Neural progenitor cell (in vitro differentiated cells): ENCODE results near the gene C15orf62. TPM values are rescaled to one million over a fixed set of nuclear protein-coding genes. Genes with fewer than 3 reads are reported as not detected.

Experiments
- DNase-seq: peaks from one replicate; pipeline ENCODE4 v3.0.0-alpha.2; 2016; ENCODE audit warnings: low spot score
- H2AFZ ChIP-seq: fragments of 200-600 bp; sonication (generic); replicated peaks from 2 replicates; pipeline ENCODE4 v1.6.1; 2016; ENCODE audit warnings: antibody characterized with exemption
- H3F3A ChIP-seq: fragments of 200-600 bp; sonication (generic); 2 replicates; pipeline ENCODE4 v1.6.1; 2016; ENCODE audit warnings: antibody characterized with exemption, low read depth
- H3K27ac ChIP-seq: fragments of 200-600 bp; sonication (generic); 2 replicates; pipeline ENCODE4 v1.5.1; 2016; ENCODE audit warnings: mild to moderate bottlenecking
- H3K27me3 ChIP-seq: fragments of 200-600 bp; sonication (generic); 2 replicates; pipeline ENCODE4 v1.6.1; 2016; ENCODE audit warnings: mild to moderate bottlenecking, moderate library complexity
- H3K36me3 ChIP-seq: fragments of 200-600 bp; sonication (generic); 2 replicates; pipeline ENCODE4 v1.5.1; 2016
- H3K4me1 ChIP-seq: fragments of 200-600 bp; sonication (generic); 2 replicates; pipeline ENCODE4 v1.6.1; 2016; ENCODE audit warnings: mixed run types
- H3K4me2 ChIP-seq: fragments of 200-600 bp; sonication (generic); 2 replicates; pipeline ENCODE4 v1.6.1; 2016
- H3K4me3 ChIP-seq: fragments of 200-600 bp; sonication (generic); 2 replicates; pipeline ENCODE4 v1.5.1; 2016
- H3K79me2 ChIP-seq: fragments of 200-600 bp; sonication (generic); 2 replicates; pipeline ENCODE4 v1.6.1; 2016; ENCODE audit warnings: low read depth
- H3K9ac ChIP-seq: fragments of 200-600 bp; sonication (generic); 2 replicates; pipeline ENCODE4 v1.6.1; 2016
- H3K9me3 ChIP-seq: fragments of 200-600 bp; sonication (generic); 2 replicates; pipeline ENCODE4 v1.5.1; 2016; ENCODE audit warnings: low read depth
- H4K20me1 ChIP-seq: fragments of 200-600 bp; sonication (generic); 2 replicates; pipeline ENCODE4 v1.6.1; 2016; ENCODE audit warnings: low read depth
- H3K27ac Mint-ChIP-seq: 3 replicates; pipeline ENCODE4 v1.8.0; 2021; ENCODE audit warnings: mixed read lengths
- H3K27me3 Mint-ChIP-seq: 2 replicates; pipeline ENCODE4 v1.8.0; 2022; ENCODE audit warnings: low read depth, mild to moderate bottlenecking, inconsistent platforms, moderate library complexity, mixed read lengths; ENCODE audit not compliant: insufficient read depth
- H3K36me3 Mint-ChIP-seq: 3 replicates; pipeline ENCODE4 v1.8.0; 2021; ENCODE audit warnings: mixed read lengths
- H3K4me1 Mint-ChIP-seq: 3 replicates; pipeline ENCODE4 v1.8.0; 2021; ENCODE audit warnings: mixed read lengths
- H3K4me3 Mint-ChIP-seq: 3 replicates; pipeline ENCODE4 v1.8.0; 2021; ENCODE audit warnings: mild to moderate bottlenecking, moderate library complexity, mixed read lengths
- H3K9me3 Mint-ChIP-seq: 3 replicates; pipeline ENCODE4 v1.8.0; 2020; ENCODE audit warnings: mixed read lengths
- CTCF ChIP-seq: fragments of 200-600 bp; sonication (generic); IDR thresholded peaks from 2 replicates; pipeline ENCODE4 v1.5.1; 2017; ENCODE audit warnings: antibody characterized with exemption, mild to moderate bottlenecking
- EZH2 ChIP-seq: fragments of 200-600 bp; sonication (generic); IDR thresholded peaks from 2 replicates; pipeline ENCODE4 v1.6.1; 2017; ENCODE audit warnings: antibody characterized with exemption, mild to moderate bottlenecking, moderate library complexity
- EZH2phosphoT487 ChIP-seq: fragments of 200-600 bp; sonication (generic); IDR thresholded peaks from 2 replicates; pipeline ENCODE4 v1.6.1; 2017; ENCODE audit warnings: antibody characterized with exemption
- total RNA-seq: library from RNA; depleted of rRNA; stranded (reverse); fragments of >200 nt; gene quantifications from 2 replicates; pipeline ENCODE4 v1.2.3, GENCODE V29; 2015; ENCODE audit warnings: low replicate concordance

The C15orf62 gene
- total RNA-seq, 1 donor from 2014 or later = not detected

GRCh38 chr15:40793216-40793989 lies 23.6 kb downstream of the C15orf62 start:
- H3K79me2 ChIP-seq = peaks cover 15% of the 10 kb centered on the region
- Mint-ChIP-seq H3K4me1 (peaks cover 30% of the 10 kb centered on the region), H3K9me3 (no peaks in the 10 kb centered on the region), H3K36me3 (peaks cover 8% of the 10 kb centered on the region), H3K27ac (no peak overlapping the region), H3K27me3 (peaks cover 2% of the 10 kb centered on the region), H3K4me3 (no peak overlapping the region)
- no peak overlapping the region for H3K4me2 ChIP-seq
- H3K27ac ChIP-seq = no peak overlapping the region
- no peak for TF ChIP-seq EZH2phosphoT487
- TF ChIP-seq EZH2 = no peak
- TF ChIP-seq CTCF = no peak
- H3K4me3 ChIP-seq = no peak overlapping the region
- no peak for DNase-seq
- peaks cover 10% of the 10 kb centered on the region for H3F3A ChIP-seq
- no peak overlapping the region for H3K9ac ChIP-seq
- no peaks in the 10 kb centered on the region for H3K36me3 ChIP-seq
- peaks cover 18% of the 10 kb centered on the region for H3K4me1 ChIP-seq
- H3K9me3 ChIP-seq = no peaks in the 10 kb centered on the region
- peaks cover 4% of the 10 kb centered on the region for H4K20me1 ChIP-seq
- no peak overlapping the region for H2AFZ ChIP-seq
- H3K27me3 ChIP-seq = no peaks in the 10 kb centered on the region

- peaks cover 38% of the 10 kb centered on the region for H3K4me1 Mint-ChIP-seq
- Histone ChIP-seq H2AFZ (no peak overlapping the region), H3K27ac (no peak overlapping the region), H3F3A (peaks cover 25% of the 10 kb centered on the region), H3K27me3 (no peaks in the 10 kb centered on the region), H3K36me3 (no peaks in the 10 kb centered on the region), H4K20me1 (peaks cover 4% of the 10 kb centered on the region), H3K79me2 (peaks cover 15% of the 10 kb centered on the region), H3K4me1 (peaks cover 14% of the 10 kb centered on the region), H3K9ac (no peak overlapping the region), H3K9me3 (no peaks in the 10 kb centered on the region), H3K4me2 (no peak overlapping the region), H3K4me3 (no peak overlapping the region)
- H3K9me3 Mint-ChIP-seq = no peaks in the 10 kb centered on the region
- TF ChIP-seq EZH2 (no peak), CTCF (no peak), EZH2phosphoT487 (no peak)
- H3K27ac Mint-ChIP-seq = peak overlapping the region; percentile 6
- H3K27me3 Mint-ChIP-seq = peaks cover 3% of the 10 kb centered on the region
- peaks cover 11% of the 10 kb centered on the region for H3K36me3 Mint-ChIP-seq
- DNase-seq = no peak
- no peak overlapping the region for H3K4me3 Mint-ChIP-seq
These were observed 26.3 kb downstream of the C15orf62 start for GRCh38 chr15:40796041-40796440.

- no peak for TF ChIP-seq EZH2
- no peak for TF ChIP-seq CTCF
- no peak for TF ChIP-seq EZH2phosphoT487
- H4K20me1 ChIP-seq = peaks cover 4% of the 10 kb centered on the region
- no peak overlapping the region for H2AFZ ChIP-seq
- H3K4me2 ChIP-seq = no peak overlapping the region
- H3K4me3 ChIP-seq = no peak overlapping the region
- Mint-ChIP-seq H3K4me3 (no peak overlapping the region), H3K9me3 (no peaks in the 10 kb centered on the region), H3K4me1 (peaks cover 39% of the 10 kb centered on the region), H3K36me3 (peaks cover 13% of the 10 kb centered on the region), H3K27me3 (peaks cover 3% of the 10 kb centered on the region), H3K27ac (peak overlapping the region; percentile 6)
- H3K4me1 ChIP-seq = peaks cover 14% of the 10 kb centered on the region
- no peaks in the 10 kb centered on the region for H3K27me3 ChIP-seq
- no peak for DNase-seq
- no peak overlapping the region for H3K27ac ChIP-seq
- no peaks in the 10 kb centered on the region for H3K9me3 ChIP-seq
- no peaks in the 10 kb centered on the region for H3K36me3 ChIP-seq
- no peak overlapping the region for H3K9ac ChIP-seq
- H3F3A ChIP-seq = peaks cover 27% of the 10 kb centered on the region
- peaks cover 15% of the 10 kb centered on the region for H3K79me2 ChIP-seq
These were observed 26.7 kb downstream of the C15orf62 start for GRCh38 chr15:40796512-40796911.
